Bronchial epithelial cell (primary cell): ENCODE data around the gene AGFG1. TPM values are rescaled to one million over a fixed set of nuclear protein-coding genes. Genes with fewer than 3 reads are reported as not detected.

Experiments used
- DNase-seq: peaks from one replicate; pipeline ENCODE4 v3.0.0-alpha.2; 2010; ENCODE audit warnings: low read depth
- FAIRE-seq: peaks from 2 replicates; lab custom pipeline; 2011; peaks lifted over from hg19 to GRCh38; lab: Jason Lieb, UNC
- H3K27me3 ChIP-seq: 2 replicates; pipeline ENCODE4 v1.5.1; 2011; ENCODE audit warnings: low read length; ENCODE audit not compliant: control insufficient read depth, insufficient read depth
- H3K36me3 ChIP-seq: 2 replicates; pipeline ENCODE4 v1.5.1; 2011; ENCODE audit warnings: low read length; ENCODE audit not compliant: control insufficient read depth, insufficient read depth
- H3K4me3 ChIP-seq: 2 replicates; pipeline ENCODE4 v1.5.1; 2011; ENCODE audit warnings: mild to moderate bottlenecking, low read depth, low read length, control low read depth
- total RNA-seq: library from RNA; depleted of rRNA; stranded (reverse); fragments of >200 nt; gene quantifications from 2 replicates; pipeline ENCODE4 v1.2.1, GENCODE V29; 2014
- TF ChIP-seq, protein P1 (sequence below): IDR thresholded peaks from 2 replicates; pipeline ENCODE4 v1.5.1; 2011; ENCODE audit warnings: mild to moderate bottlenecking, moderate library complexity, low read length, control low read depth, inconsistent platforms; ENCODE audit not compliant: insufficient read depth, severe bottlenecking

The AGFG1 gene
- total RNA-seq, 1 donor from 2014 or later, result 54.8 TPM

DNA sequence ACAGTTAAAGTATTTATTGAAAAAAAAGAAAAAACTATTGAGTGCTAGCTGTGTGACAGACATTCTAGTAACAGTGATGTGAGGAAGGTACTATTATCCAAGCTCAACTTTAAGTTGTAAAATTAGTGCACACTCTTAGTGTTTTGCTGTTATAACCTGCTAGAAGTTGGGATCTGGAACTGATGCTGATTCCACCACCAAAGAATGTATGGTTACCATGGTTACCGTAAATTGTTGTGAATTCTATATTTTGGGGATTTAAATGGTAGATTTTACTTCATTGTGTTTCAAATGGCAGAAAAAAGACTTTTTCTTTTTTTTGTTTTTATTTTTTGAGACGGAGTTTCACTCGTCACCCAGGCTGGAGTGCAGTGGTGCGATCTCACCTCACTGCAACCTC lies 5.3 kb downstream of the AGFG1 start:
- DNase-seq (no peak), FAIRE-seq (no peak)
- Histone ChIP-seq H3K27me3 (no peaks in the 10 kb centered on the region), H3K36me3 (no peaks in the 10 kb centered on the region), H3K4me3 (no peak overlapping the region)
- TF ChIP-seq, protein P1, sequence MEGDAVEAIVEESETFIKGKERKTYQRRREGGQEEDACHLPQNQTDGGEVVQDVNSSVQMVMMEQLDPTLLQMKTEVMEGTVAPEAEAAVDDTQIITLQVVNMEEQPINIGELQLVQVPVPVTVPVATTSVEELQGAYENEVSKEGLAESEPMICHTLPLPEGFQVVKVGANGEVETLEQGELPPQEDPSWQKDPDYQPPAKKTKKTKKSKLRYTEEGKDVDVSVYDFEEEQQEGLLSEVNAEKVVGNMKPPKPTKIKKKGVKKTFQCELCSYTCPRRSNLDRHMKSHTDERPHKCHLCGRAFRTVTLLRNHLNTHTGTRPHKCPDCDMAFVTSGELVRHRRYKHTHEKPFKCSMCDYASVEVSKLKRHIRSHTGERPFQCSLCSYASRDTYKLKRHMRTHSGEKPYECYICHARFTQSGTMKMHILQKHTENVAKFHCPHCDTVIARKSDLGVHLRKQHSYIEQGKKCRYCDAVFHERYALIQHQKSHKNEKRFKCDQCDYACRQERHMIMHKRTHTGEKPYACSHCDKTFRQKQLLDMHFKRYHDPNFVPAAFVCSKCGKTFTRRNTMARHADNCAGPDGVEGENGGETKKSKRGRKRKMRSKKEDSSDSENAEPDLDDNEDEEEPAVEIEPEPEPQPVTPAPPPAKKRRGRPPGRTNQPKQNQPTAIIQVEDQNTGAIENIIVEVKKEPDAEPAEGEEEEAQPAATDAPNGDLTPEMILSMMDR, result no peak

DNA sequence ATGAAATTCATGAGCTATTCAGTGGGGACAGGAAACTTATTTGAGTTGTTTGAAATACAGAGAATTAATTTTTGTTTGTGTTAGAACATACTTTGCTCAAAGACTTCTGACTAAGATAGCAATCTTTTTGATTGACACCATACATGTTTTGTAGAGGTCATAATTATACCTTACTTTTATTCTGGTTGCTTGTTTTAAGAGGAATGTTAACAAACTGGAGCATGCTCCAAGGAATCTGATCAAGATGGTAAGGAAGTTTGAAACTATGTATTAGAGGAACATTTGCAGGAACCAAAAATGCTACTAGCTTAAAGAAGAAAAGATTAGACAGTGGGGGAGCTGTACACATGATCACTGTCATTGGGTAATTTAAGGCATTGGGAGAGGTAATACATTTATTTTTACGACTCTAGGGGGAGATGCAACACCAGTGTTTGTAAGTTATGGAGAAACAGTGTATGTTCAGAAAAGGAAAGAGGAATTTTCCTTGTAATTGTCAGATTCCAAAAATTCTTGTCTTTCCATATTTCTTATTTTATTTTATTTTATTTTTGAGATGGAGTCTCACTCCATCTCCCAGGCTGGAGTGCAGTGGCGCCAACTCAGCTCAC lies 8.0 kb downstream of the AGFG1 start:
- Histone ChIP-seq H3K27me3 (no peaks in the 10 kb centered on the region), H3K36me3 (no peaks in the 10 kb centered on the region), H3K4me3 (no peak overlapping the region)
- TF ChIP-seq, protein P1, result peak; percentile 1
- FAIRE-seq, result no peak
- DNase-seq, result no peak

GRCh38 chr2:227480528-227480927 lies 8.6 kb downstream of the AGFG1 start:
- DNase-seq, result no peak
- FAIRE-seq, result no peak
- Histone ChIP-seq H3K27me3 (no peaks in the 10 kb centered on the region), H3K36me3 (no peaks in the 10 kb centered on the region), H3K4me3 (no peak overlapping the region)
- TF ChIP-seq, protein P1, result no peak

DNA sequence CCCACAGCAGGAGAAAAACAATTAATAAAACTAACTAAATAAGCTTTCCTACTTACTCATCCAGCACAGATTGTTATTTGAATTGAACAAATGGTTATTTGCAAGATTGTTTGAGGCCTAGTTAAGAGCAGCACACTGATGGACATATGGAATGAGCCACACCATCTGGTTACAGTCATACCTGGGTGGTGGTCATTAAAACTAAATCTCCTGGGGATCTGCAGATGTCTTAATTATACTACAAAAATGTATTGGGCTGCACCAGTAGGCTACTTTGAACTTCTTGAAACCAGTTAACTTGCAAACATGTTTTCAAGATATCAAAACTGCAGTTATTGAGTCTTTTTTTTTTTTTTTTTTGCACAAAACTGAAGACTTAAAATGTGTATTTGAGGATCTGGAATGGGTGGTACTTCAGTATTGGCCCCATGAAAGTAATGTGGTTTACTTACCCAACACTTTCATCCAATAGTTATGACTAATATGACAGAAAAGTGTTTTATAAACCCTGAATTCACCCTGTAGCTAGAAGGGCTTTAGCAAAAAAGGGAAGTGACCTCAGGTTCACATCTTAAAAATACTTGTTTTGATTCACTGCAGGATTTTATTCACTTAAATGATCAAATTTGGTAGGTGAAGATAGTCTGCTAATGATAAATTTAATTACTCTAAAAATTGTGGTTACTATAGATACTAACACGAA lies 10.8 kb downstream of the AGFG1 start:
- Histone ChIP-seq H3K36me3 (no peaks in the 10 kb centered on the region), H3K27me3 (no peaks in the 10 kb centered on the region), H3K4me3 (no peak overlapping the region)
- TF ChIP-seq, protein P1, result no peak
- FAIRE-seq (no peak), DNase-seq (no peak)

- Histone ChIP-seq H3K36me3 (no peaks in the 10 kb centered on the region), H3K4me3 (no peak overlapping the region), H3K27me3 (no peaks in the 10 kb centered on the region)
- FAIRE-seq, result no peak
- TF ChIP-seq, protein P1, result no peak
- no peak for DNase-seq
Measured at GRCh38 chr2:227485429-227485828, 13.5 kb downstream of the AGFG1 start.
